Hematopoietic multipotent progenitor cell treated with erythropoietin and hydrocortisone succinate and interleukin-3 and kit ligand, for 8 days (in vitro differentiated cells): ENCODE data around the gene ICAM2.

Experiments
- DNase-seq: peaks from one replicate; pipeline ENCODE4 v3.0.0-alpha.2; 2015

The ICAM2 gene

GRCh38 chr17:64020056-64020766, at the start of gene ICAM2:
ICAM2 (minus strand) TSS chr17:64020633; CDS start chr17:64006691, 13,942 bp downstream.
- peak; percentile 89 for DNase-seq

DNA sequence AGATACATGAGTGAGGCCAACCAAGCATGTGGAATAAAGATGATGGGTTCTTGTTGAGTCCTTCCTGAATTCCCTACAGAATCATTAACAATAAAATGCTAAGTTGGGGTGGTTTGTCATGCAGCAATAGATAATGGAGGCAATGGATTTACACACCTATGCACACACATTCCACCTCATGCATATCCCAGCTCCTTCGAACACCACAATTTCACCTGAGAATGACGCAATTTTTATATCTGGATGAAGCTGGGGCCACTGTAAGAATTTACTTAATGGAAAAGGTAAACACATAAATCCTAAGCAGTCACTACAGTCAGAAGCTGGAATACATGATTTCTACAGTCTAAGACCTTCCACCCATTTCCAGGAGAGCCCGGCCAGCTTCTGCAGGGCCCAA, 49.8 kb upstream of the ICAM2 start:
- DNase-seq, result no peak

- DNase-seq, result no peak
Measured at GRCh38 chr17:64069143-64069542, 48.7 kb upstream of the ICAM2 start.

- DNase-seq, result no peak
Measured at GRCh38 chr17:64067657-64068056, 47.2 kb upstream of the ICAM2 start.

DNA sequence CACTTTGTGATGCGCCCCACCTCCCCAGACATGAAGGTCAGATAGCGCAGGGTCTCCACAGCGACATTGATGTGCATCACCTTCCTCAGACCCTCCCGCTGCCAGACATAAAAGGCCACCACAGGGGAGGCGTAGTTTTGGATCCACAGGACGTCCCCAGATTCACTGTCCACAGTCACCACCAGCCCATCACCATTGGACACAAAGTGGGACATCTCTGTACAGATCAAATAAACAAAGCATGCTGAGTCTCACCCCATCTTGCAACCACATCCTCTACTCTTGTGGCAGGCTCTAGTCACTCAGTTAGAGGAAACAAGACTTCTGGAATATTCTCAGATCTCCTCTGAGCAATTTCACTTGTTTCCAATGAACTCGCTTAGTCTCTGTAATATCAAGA, 46.3 kb upstream of the ICAM2 start:
- DNase-seq, result no peak

DNA sequence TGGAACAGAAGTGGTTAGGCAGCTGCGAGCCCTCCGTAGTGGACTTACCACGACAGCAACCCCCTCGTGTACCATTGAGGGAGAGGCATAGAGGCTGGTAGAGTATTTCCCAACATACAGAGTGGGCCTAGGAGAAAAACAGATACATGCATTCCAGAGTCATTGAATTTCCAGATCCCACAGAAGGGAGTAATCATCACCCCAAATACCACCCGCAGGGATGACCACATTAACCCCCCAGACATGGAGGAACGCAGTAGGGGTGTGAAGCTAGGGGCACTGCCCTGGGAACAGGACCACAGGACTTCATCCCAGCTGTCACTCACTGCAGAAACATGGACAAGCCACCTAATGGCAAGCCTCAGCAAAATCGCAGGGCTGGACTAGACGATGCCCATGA, 44.7 kb upstream of the ICAM2 start:
- no peak for DNase-seq

DNA sequence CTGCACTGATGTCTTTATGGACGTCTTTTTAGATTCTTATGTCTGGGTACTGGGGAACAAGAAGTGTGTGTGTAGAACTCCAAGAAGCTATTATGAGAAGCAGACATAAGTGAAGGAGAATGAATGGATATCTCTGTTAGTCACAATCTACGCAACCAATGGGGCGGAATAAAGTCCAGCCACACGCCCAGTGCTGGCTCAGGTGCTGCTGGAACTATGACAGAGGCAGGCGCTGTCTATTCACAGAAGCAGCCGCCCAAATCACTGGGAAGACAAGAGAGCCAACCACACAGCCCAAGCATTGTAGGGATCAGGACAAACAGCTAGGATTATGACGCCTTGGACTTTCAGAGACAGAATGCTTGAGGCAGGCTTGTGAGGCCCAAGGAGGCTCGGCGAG, 43.9 kb upstream of the ICAM2 start:
- DNase-seq, result no peak

GRCh38 chr17:64063766-64064224, 43.4 kb upstream of the ICAM2 start:
- peak; percentile 59 for DNase-seq

GRCh38 chr17:64063088-64063487, 42.7 kb upstream of the ICAM2 start:
- no peak for DNase-seq

- no peak for DNase-seq
Measured at GRCh38 chr17:64061178-64061898, 40.9 kb upstream of the ICAM2 start.

- no peak for DNase-seq
Measured at GRCh38 chr17:64060331-64060730, 39.9 kb upstream of the ICAM2 start.

DNA sequence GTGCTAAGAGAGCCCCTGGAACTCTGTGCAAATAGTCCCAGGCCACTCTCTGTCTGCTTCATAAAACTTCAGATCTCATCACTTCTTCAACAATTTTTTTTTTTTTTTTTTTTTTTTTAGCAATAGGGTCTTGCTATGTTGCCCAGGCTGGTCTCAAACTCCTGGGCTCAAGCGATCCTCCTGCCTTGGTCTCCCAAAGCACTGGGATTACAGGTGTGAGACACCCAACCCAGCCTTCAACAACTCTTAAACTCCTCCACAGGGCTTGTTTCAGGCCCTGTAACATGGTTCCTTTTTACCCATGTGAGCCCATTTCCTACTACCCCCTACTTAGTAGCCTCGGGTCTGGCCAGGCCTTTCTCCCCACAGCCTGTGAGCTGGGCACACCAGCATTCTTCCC, 39.3 kb upstream of the ICAM2 start:
- DNase-seq, result no peak

GRCh38 chr17:64058621-64059020, 38.2 kb upstream of the ICAM2 start:
- no peak for DNase-seq

- no peak for DNase-seq
Measured at GRCh38 chr17:64057701-64058263, 37.3 kb upstream of the ICAM2 start.

DNA sequence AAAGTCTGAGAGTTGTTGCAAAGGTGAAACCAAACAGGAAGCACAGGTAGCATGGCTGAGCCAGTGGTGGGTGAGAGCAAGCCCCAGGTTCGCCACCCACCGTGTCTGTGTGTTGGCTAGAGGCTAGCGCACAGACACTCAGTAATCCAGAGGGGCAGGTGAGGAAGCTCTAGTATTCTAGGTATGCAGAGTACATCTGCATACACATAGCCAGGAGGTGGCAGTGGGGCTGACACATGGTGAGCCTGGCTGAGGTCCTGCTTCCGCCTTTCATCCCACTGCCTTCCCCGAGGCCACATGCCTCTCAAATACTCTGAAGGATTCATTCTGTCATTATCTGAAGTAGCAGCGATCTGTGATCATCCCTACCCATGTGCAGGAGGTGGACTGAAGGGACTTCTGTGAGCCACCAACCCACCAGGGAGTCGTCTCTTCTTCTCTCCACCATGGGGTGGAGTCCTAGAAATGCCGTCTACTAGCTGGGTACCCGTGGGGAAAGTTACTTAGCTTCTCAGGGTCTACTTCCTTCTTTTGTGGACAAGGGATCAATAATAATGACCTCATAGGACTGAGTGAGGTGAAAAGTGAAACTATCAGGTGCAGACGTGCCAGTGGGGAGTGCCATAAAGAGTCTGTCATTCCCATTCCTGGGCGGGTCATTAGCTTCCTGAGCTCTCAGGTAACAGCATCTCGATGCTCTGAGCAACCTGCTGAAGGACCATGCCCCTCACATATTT, 36.0 kb upstream of the ICAM2 start:
- DNase-seq, result no peak

GRCh38 chr17:64055183-64056142, 35.0 kb upstream of the ICAM2 start:
- no peak for DNase-seq

GRCh38 chr17:64054304-64054703, 33.9 kb upstream of the ICAM2 start:
- DNase-seq, result no peak

DNA sequence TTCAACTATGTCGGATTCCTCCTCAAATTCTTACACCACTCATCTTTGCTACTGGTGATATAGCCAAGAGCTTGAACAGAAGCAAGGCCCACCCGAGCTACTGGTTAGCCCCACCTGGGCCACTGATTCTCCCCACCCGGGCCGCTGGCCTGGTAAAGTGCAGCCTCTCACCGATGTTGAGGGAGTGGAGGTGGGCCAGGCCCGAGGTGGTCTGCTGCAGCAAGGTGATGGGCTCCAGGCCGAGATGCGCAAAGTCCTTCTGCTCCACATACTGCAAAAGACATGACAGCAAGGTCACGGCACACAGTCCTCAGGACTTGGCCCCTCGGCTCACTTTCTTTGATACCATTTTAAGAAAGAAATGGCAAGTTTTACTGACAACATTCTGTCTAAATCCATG, 32.7 kb upstream of the ICAM2 start:
- no peak for DNase-seq

- no peak for DNase-seq
Measured at GRCh38 chr17:64051153-64051552, 30.7 kb upstream of the ICAM2 start.

GRCh38 chr17:64048805-64049204, 28.4 kb upstream of the ICAM2 start:
- DNase-seq, result no peak

DNA sequence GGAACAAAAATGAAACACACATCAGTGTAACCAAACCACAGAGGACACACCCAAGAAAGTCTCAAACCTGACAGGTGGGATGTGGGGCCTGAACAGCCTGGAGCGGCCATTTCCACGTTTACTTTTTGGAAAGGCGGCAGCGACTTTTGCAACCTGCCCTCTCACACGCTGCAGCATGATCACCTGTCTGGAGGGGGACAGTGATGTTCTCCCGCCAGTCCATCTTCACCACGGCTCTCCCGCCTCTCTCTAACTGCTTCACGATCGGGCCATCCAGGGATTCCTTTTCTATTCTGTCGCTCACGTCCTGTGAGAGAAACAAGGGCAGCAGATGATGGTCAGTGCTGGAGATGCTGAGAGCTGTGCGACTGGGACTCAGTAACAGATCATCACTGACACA, 24.7 kb upstream of the ICAM2 start:
- DNase-seq, result no peak
